ENCODE measurements around the gene DACH1.

The DACH1 gene

DNA sequence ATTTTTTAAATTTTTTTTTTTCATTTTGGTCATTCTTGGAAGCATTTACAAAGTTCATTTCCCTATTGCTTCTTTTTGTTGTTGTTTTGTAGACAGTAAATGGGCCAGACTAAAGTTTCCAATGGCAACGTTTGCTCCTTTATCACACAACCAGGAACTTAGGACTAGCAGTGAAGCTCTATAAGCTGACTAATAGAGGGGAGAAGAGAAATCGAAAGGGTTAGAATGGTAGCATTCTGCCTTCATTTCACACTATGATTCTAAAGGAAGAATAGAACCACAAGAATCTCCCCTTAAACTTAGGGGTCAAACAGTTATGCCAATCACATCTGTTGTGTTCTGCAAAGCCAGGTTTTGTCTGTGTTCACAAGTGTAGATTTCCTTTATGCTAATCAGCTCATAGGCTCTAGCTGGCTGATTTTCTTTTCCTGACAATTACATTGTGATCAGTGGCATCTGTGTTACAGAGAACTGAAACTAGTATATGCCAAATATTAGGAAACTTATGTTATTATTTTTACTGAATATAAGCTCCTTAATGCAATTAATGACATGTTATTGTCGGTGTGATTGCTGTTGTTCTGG, 467.3 kb downstream of the DACH1 start:
- H3K4me3 ChIP-seq (ENCODE audit: control insufficient read depth, low read depth, low read length): no peak overlapping the region
- no peak for TF ChIP-seq CTCF (conservative IDR thresholded peaks at IDR 0.05; ENCODE audit: control insufficient read depth, insufficient read depth, low read depth, low read length)
- no peak for DNase-seq (ENCODE audit: low read depth)

DNA sequence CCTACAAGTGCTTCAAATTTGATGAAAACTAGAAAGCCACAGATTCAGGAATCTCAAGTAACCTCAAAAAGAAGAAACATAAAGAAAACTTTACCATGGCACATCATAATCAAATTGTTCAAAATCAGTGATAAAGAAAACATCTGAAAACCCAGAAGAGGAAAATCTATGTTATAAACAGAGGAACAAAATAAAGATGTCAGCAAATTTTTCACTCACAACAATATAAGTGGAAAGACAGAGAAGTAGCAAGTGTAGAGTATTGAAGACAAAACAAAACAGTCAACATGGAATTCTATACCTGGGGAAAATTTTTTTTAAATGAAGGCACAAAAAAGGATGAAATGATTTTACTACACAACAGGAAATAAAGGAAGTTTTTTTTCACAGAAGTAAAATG, 470.9 kb downstream of the DACH1 start:
- H3K4me3 ChIP-seq (ENCODE audit: control insufficient read depth, low read depth, low read length): no peak overlapping the region
- no peak for DNase-seq (ENCODE audit: low read depth)
- no peak for TF ChIP-seq CTCF (conservative IDR thresholded peaks at IDR 0.05; ENCODE audit: control insufficient read depth, insufficient read depth, low read depth, low read length)

GRCh38 chr13:71395053-71395452, 472.0 kb downstream of the DACH1 start:
- TF ChIP-seq CTCF (conservative IDR thresholded peaks at IDR 0.05; ENCODE audit: control insufficient read depth, insufficient read depth, low read depth, low read length): no peak
- H3K4me3 ChIP-seq (ENCODE audit: control insufficient read depth, low read depth, low read length): no peak overlapping the region
- no peak for DNase-seq (ENCODE audit: low read depth)

DNA sequence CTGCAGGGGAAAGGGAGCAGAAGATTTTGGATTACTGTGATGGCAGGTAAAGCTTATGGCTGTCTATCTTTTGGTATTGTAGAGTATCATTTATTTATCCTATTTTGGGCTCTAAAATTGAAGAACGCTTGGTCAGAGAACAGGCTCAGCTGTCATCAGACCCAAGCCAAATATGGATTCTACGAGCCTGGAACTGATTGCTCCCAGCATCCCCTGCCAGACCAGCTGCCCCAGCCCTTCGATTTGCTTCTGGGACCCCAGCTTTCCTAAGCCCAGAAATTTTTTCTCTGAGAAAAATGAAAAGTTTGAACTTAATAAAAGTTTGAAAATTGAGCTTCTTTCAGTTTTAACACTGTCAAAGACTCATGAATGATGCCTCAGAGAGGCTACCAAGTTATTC, 472.8 kb downstream of the DACH1 start:
- DNase-seq (ENCODE audit: low read depth): no peak
- TF ChIP-seq CTCF (conservative IDR thresholded peaks at IDR 0.05; ENCODE audit: control insufficient read depth, insufficient read depth, low read depth, low read length): no peak
- no peak overlapping the region for H3K4me3 ChIP-seq (ENCODE audit: control insufficient read depth, low read depth, low read length)
